HG03442 (cell line): ENCODE data around the gene ERC2.

Source experiments
- ATAC-seq: cut with Tn5 transposase; IDR thresholded peaks from one replicate; pipeline ENCODE4 v1.9.1; 2021; ENCODE audit warnings: mild to moderate bottlenecking, moderate library complexity; ENCODE audit not compliant: unreplicated experiment

Gene ERC2

GRCh38 chr3:55490276-55490913 lies 977.9 kb downstream of the ERC2 start:
- ATAC-seq = no peak

GRCh38 chr3:55489798-55490132 lies 978.5 kb downstream of the ERC2 start:
- no peak for ATAC-seq

GRCh38 chr3:55488398-55489055 lies 979.7 kb downstream of the ERC2 start:
- no peak for ATAC-seq

- ATAC-seq = no peak
Measured at GRCh38 chr3:55487381-55488241, 980.7 kb downstream of the ERC2 start.

- ATAC-seq = no peak
Measured at GRCh38 chr3:55486857-55487380, 981.3 kb downstream of the ERC2 start, which contains the start of gene WNT5A. Gene WNT5A (minus strand): TSS chr3:55487306. CDS start chr3:55486985, 321 bp downstream.

- no peak for ATAC-seq
Measured at GRCh38 chr3:55486101-55486856, 982.0 kb downstream of the ERC2 start.

- ATAC-seq = peak; percentile 62
Measured at GRCh38 chr3:55484801-55485791, 983.2 kb downstream of the ERC2 start.

GRCh38 chr3:55484191-55484689 lies 984.0 kb downstream of the ERC2 start:
- ATAC-seq = no peak

GRCh38 chr3:55483196-55484095 lies 984.8 kb downstream of the ERC2 start:
- no peak for ATAC-seq

GRCh38 chr3:55482496-55483195 lies 985.6 kb downstream of the ERC2 start:
- ATAC-seq = no peak

GRCh38 chr3:55481744-55482495 lies 986.3 kb downstream of the ERC2 start:
- ATAC-seq = no peak

GRCh38 chr3:55480911-55481743 lies 987.1 kb downstream of the ERC2 start:
- no peak for ATAC-seq

GRCh38 chr3:55477306-55478303 lies 990.7 kb downstream of the ERC2 start:
- ATAC-seq = no peak

- no peak for ATAC-seq
Measured at GRCh38 chr3:55476515-55476914, 991.8 kb downstream of the ERC2 start.

GRCh38 chr3:55474213-55474632 lies 994.0 kb downstream of the ERC2 start:
- no peak for ATAC-seq
